ENCODE measurements around the gene SLC25A38.

SLC25A38 gene

GRCh38 chr3:39376959-39377634, 6.1 kb upstream of the SLC25A38 start:
- no peak for DNase-seq (ENCODE audit: low read depth, low spot score)

GRCh38 chr3:39378088-39378487, 5.1 kb upstream of the SLC25A38 start:
- peak; percentile 15 for DNase-seq (ENCODE audit: low read depth, low spot score)

GRCh38 chr3:39378957-39379777, 4.0 kb upstream of the SLC25A38 start:
- no peak for DNase-seq (ENCODE audit: low read depth, low spot score)

- no peak for DNase-seq (ENCODE audit: low read depth, low spot score)
Measured at GRCh38 chr3:39379778-39380155, 3.4 kb upstream of the SLC25A38 start.

GRCh38 chr3:39381432-39381831, 1.7 kb upstream of the SLC25A38 start:
- DNase-seq (ENCODE audit: low read depth, low spot score): no peak

GRCh38 chr3:39383881-39384664, 903 bp downstream of the SLC25A38 start:
- DNase-seq (ENCODE audit: low read depth, low spot score): peak; percentile 96

- no peak for DNase-seq (ENCODE audit: low read depth, low spot score)
Measured at GRCh38 chr3:39384665-39385000, 1.5 kb downstream of the SLC25A38 start.

- DNase-seq (ENCODE audit: low read depth, low spot score): no peak
Measured at GRCh38 chr3:39385456-39386090, 2.4 kb downstream of the SLC25A38 start.

GRCh38 chr3:39386318-39386717, 3.1 kb downstream of the SLC25A38 start:
- no peak for DNase-seq (ENCODE audit: low read depth, low spot score)

- DNase-seq (ENCODE audit: low read depth, low spot score): no peak
Measured at GRCh38 chr3:39387411-39387975, 4.3 kb downstream of the SLC25A38 start.

- DNase-seq (ENCODE audit: low read depth, low spot score): no peak
Measured at GRCh38 chr3:39388153-39388552, 5.0 kb downstream of the SLC25A38 start.

GRCh38 chr3:39388741-39389248, 5.6 kb downstream of the SLC25A38 start:
- DNase-seq (ENCODE audit: low read depth, low spot score): no peak

- DNase-seq (ENCODE audit: low read depth, low spot score): no peak
Measured at GRCh38 chr3:39390181-39390580, 7.0 kb downstream of the SLC25A38 start.

GRCh38 chr3:39396690-39397089, 13.5 kb downstream of the SLC25A38 start:
- DNase-seq (ENCODE audit: low read depth, low spot score): no peak

GRCh38 chr3:39398700-39399099, 15.5 kb downstream of the SLC25A38 start:
- DNase-seq (ENCODE audit: low read depth, low spot score): no peak

GRCh38 chr3:39401983-39402382, 18.8 kb downstream of the SLC25A38 start:
- no peak for DNase-seq (ENCODE audit: low read depth, low spot score)

GRCh38 chr3:39404943-39405686, 21.9 kb downstream of the SLC25A38 start:
- DNase-seq (ENCODE audit: low read depth, low spot score): no peak

GRCh38 chr3:39405687-39406367, 22.7 kb downstream of the SLC25A38 start:
- DNase-seq (ENCODE audit: low read depth, low spot score): no peak

GRCh38 chr3:39406368-39407258, 23.4 kb downstream of the SLC25A38 start, which contains the start of gene RPSA:
RPSA (plus strand) TSS chr3:39406720; CDS start chr3:39407654, 934 bp downstream.
- peak; percentile 91 for DNase-seq (ENCODE audit: low read depth, low spot score)

Measured in activated naive CD8-positive, alpha-beta T cell treated with anti-CD3 and anti-CD28 coated beads, Interleukin-2, amount 50 U/mL, for 16 hours (primary cell).